Measurements from ENCODE around the gene C17orf78.
"Not testable (repeated sequence)": the region's sequence is repeated elsewhere in the genome, so short reads cannot be mapped to it uniquely, and the experiment has no call there.

Gene C17orf78

DNA sequence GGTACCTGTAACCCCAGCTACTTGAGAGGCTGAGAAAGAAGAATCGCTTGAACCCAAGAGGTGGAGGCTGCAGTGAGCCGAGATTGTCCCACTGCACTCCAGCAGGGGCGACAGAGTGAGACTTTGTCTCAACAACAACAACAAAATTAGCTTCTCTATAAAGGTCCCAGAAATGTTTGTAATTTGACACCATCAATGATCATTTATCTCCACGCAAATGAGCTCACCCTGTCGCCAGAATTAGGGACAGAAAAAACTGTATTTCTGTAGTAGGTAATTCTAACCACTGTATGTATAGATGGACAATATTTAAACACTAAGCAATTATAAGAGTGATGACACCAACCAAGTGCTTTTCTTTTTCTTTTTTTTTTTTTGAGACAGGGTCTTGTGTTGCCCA is 10.7 kb downstream of the C17orf78 start:
- no peak for DNase-seq (ENCODE audit: low read depth)

DNA sequence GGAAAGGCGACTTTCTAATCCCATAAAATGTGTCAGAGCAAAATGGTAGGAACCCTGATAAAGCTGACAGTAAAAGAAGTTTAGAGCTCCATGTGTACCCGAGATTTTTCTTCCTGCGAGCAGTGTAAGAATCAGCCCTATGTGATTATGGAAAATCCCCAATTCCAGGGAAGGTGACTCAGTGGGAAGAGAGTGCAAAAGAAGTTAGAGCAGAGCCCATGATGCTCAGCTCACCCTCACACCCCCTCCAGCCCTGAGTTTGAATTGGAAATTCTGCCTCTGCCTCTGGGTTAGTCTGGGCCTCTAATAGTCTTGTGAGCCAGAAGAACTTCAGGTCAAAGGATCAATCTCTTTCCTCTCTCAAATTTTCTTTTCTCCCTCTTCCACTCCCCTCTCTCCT is 12.5 kb downstream of the C17orf78 start:
- DNase-seq (ENCODE audit: low read depth), result no peak

DNA sequence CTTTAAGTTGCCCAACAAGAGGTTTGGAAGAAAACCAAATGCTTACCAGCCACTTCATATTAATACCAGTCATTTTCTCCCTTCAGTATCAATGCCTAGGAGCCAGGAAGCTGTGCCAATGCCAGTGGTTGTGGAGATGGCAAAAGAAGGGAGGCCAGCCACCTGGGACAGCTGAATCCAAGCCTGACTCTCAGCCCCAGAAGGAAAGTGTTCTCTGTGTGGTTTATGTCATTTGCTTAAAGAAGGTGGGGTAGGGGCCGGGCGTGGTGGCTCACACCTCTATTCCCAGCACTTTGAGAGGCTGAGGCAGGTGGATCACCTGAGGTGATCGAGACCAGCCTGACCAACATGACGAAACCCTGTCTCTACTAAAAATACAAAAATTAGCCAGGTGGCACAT is 13.4 kb downstream of the C17orf78 start:
- no peak for DNase-seq (ENCODE audit: low read depth)

DNA sequence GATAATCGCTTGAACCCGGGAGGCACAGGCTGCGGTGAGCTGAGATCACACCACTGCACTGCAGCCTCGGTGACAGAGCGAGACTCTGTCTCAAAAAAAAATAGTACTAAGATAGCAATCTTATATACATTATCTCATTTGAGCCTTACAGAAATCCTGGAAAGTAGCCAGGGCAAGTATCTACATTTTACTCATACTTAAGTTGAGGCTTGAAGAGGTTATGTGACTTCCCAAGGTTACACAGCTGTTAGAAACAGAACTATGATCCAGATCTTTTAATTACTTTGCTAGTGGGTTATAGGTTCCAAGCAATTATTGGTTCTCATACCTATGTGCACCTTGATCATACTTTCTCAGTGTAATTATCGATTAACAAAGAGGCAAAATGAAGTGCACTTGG is 15.4 kb downstream of the C17orf78 start:
- no peak for DNase-seq (ENCODE audit: low read depth)

DNA sequence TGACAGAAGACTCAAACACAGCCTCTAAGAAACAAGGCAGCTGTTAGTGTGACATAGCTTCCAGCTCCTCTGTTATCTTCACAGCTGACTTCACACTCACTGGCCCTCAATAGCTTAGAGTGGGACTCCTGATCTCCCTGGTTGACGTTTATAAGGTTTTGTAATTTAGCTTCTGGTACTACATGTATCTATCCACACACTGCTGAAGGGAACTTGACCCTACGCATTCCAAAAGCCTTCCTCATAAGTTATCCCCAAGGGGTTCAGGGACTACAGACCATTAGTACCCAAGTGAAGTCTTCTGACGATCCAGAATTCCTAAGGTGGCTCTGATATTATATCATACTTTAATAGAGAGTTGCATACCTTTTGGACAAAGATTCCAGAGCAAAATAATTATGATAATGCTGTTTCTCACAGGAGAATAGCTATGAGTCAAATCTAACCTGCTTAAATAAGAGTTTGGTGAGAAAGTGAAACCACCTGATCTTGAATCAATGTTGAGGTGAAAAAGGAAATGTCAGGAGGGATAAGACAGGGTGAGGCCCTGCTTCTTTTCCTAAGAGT is 16.3 kb downstream of the C17orf78 start:
- no peak for DNase-seq (ENCODE audit: low read depth)

DNA sequence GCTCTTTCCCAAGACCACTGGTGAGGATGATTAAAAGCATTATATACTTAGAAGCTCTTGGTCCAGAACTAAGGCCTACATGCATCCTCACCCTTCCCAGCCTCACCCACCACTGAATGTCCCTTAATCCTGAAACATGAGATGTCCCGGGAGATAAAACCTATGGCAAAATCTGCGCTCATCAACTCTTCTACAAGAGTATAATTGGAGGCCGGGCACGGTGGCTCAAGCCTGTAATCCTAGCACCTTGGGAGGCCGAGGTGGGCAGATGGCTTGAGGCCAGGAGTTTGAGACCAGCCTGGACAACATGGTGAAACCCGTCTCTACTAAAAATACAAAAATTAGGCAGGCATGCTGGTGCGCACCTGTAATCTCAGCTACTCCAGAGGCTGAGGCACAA is 17.6 kb downstream of the C17orf78 start:
- DNase-seq (ENCODE audit: low read depth), result no peak

DNA sequence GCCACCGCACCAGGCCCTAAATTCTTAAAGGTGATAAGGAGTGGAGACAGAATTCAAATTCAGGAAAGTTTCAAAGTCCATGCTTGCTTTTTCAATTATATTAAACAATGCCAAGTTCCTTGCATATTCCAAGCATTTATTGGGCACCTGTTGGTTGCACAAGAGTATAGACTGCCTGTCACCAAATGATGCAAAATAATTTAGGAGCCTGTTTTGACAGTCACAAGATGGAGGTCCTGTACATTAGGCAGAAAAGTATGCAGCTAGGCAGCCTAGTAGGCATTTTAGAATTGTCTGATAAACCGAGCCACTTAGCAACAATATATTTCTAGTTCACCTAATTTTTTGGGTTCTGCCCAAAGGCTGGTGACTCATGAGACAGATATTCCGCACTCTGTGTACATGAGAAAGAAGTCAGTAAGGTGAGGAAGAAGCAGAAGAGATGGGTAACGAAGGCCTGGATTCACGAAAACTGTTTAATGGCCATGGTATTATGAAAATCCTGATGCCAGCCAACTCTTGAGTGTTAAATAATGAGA is 23.5 kb downstream of the C17orf78 start:
- no peak for DNase-seq (ENCODE audit: low read depth)

DNA sequence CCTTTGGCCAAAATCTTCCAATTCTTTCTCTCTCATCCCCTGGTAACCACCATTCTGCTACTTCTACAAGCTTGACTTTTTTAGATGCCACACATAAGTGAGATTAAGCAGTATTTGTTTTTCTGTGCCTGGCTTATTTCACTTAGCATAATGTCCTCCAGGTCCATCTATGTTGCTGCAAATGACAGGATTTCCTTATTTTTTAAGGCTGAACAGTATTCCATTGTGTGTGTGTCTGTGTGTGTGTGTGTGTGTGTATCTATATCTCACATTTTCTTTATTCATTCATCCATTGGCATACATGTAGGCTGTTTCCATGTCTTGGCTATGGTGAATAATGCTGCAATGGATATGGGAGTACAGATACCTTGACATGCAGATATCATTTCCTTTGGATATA is 24.7 kb downstream of the C17orf78 start:
- no peak for DNase-seq (ENCODE audit: low read depth)

DNA sequence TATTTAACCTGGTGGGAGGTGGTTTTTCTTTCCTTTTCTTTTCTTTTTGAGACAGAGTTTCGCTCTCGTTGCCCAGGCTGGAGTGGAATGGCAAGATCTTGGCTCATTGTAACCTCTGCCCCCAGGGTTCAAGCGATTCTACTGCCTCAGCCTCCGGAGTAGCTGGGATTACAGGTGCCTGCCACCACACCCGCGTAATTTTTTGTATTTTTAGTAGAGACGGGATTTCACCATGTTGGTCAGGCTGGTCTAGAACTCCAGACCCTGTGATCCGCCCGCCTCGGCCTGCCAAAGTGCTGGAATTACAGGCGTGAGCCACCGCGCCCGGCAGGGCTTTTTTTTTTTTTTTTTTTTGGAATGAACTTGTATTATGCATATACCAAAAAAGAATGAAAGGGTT is 29.7 kb downstream of the C17orf78 start:
- DNase-seq (ENCODE audit: low read depth), result not testable (repeated sequence)

DNA sequence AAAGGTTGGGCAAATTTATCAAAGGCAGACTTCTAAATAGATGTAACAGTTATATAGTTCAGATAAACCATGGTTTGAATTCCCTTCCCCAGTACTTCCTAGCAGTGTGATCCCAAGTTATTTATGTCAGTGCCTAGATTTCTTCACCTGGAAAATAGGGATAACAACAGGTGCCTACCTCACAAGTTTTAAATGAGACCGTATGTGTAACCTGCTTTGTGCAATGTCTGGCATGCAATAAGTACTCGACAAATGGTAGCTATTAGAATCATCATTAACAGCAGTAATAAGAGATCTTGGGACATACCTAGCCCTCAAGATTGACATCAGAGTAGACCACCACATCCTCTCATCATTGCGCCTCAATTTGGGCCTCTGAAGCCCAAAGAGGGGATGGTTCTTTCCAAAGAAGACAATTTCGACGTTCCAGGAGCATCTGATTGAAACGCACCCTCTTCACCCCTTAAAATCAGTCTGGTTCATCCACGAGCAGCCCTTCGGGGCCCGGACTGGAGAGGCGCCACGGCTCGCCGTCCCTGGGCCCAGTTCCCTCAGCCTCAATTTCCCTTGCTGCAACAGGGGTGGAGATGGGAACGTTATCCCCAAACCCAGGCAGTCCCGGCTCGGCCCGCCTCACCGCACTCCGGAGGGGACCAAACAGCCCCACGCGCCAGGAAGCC is 30.3 kb downstream of the C17orf78 start:
- no peak for DNase-seq (ENCODE audit: low read depth)

DNA sequence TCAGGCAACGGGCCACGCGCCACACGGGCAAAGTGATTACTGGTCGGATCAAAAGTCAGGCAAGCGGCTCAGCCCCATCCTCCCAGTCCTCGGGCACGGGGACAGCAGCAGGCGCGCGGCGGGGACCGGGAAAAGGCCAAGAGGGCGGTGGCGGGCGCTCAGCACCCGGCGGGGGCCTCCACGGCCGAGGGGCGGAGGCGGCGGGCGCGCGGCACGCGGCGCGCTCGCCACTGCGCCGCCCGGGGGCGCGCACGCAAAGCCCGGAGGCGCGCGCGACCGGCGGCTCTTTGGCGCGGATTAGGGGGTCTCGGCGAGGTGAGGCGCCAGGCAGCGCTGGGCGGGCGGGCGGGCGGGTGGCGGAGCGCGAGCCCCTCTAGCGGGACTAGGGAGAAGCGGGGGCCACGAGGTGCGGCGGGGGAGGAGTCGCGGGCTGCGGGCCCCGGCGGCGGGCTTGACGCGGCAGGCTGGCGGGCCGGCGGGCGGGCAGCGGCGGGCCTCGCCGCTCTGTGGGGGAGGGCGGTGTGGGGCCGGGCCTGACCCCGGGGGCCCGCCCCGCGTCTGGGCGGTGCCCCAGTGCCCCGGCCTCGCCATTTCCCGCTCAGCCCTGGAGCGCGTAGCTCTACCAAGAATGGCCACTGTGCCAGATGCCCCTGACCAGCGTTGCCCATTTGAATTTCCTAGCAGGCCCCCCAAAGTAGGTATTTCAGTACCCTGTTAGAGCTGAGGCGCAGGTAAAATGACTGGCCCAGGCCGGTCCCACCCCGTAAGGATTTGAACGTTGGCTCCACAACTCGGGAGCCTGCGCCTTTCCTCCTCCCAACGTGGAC is 31.1 kb downstream of the C17orf78 start, which contains the start of the genes ACACA and TADA2A:
TSS of gene ACACA (minus strand) at position 202 of the 827 bp plus-strand sequence. CDS start 537 bp downstream, outside the sequence.
TSS of gene TADA2A (plus strand) at position 252 of the 827 bp plus-strand sequence. CDS start 4,480 bp downstream, outside the sequence.
- DNase-seq (ENCODE audit: low read depth), result peak; percentile 63

DNA sequence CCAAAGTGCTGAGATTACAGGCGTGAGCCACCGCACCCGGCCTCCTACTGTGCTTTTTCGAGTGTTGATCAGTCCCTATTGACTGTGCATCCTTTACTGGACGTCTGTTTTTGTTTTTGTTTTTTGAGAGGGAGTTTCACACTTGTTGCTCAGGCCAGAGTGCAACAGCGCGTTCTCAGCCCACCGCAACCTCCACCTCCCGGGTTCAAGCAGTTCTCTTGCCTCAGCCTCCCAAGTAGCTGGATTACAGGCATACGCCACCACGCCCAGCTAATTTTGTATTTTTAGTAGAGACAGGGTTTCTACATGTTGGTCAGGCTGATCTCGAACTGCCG is 32.3 kb downstream of the C17orf78 start:
- DNase-seq (ENCODE audit: low read depth), result not testable (repeated sequence)

DNA sequence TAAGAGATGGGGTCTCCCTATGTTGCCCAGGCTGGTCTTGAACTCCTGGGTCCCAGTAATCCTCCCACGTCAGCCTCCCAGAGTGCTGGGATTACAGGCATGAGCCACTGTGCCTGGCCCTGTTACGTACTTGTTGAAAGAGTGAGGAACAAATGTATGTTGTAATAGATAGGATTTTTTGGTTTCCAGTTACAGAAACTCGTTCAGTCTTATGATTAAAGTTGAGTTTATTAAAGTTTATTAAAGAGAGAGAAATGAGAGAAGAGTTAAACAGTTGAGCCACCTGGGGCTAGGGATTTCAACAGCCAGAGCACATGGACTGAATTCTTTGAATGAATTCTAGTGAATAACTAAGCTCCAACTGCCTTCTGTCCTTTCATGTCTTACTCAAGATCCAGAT is 34.6 kb downstream of the C17orf78 start:
- no peak for DNase-seq (ENCODE audit: low read depth)

DNA sequence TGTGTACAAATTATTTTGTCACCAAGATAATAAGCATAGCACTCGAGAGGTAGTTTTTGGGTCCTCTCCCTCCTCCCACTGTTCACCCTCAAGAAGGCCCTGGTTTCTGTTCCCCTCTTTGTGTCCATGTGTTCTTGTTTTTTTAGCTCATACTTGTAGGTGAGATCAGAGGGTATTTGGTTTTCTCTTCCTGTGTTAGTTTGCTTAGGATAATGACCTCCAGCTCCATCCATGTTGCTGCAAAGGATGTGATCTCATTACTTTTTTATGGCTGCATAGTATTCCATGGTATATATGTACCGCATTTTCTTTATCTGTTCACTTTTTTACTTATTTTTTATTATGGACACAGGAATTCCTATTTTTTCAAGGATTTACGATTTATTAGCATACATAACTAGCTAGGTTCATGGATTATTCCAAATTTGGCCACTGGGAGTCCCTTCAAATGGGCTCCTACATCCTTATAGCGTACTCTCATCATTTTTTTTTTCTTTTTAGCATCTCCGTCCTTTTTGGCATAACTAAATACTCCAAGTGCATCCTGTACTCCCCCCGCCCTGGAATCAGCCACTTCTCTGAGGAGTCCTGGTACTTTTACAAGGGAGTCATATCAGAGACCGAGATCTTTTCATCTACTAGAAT is 38.2 kb downstream of the C17orf78 start:
- DNase-seq (ENCODE audit: low read depth), result no peak

DNA sequence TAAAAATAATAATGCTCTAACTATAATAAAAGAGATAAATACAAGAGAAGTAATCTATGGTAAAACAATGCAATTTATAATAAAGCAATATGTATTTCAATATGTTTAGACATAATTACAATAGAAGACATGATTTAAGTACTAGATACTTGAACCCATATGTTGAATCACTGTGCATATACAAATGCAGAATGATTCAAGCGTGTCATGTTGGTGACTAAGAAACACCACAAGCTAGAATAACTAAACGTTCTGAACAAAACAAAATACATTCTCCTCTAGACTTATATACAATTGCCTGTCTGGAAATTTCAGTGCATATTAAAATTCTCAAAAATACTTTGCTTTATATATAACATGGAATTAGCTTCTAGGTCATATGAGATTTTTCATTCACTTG is 42.1 kb downstream of the C17orf78 start:
- no peak for DNase-seq (ENCODE audit: low read depth)

DNA sequence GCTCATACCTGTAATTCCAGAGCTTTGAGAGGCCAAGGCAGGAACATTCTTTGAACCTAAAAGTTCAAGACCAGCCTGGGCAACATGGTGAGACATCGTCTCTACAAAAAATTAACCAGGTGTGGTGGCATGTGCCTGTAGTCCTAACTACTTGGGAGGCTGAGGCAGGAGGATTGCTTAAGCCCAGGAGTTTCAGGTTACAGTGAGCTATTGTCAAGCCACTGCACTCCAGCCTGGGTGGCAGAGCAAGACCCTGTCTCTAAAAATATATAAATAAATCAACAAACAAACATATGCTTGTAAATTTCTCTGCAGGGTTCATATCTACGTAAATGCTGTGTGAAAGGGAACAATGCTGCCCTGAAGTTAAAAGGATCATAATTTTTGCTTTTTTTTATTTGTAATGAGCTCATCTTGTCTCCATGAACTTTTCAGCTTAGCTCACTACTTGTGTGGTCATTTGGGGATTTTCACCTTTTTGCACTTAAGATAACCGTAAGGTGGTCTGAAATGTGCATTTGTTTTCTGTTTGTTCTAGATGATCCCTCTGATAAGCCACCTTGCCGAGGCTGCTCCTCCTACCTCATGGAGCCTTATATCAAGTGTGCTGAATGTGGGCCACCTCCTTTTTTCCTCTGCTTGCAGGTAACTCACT is 47.3 kb downstream of the C17orf78 start:
- no peak for DNase-seq (ENCODE audit: low read depth)

DNA sequence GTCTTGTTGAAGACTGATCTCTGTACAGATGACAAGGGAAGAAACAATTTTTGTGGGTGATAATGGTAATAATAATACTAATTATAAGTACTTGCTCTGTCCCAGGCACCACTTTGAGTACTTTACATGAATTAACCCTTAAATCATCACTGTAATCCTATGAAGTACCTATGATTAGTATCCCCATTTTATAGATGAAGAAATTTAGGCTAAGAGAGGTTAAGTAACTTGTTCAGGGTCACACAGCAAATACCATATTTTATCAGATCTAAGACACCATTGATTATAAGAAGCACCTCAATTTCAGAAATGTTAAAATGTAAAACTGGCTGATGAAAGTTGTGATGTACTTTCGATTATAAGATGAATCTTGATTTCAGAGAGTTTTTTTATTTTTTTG is 49.5 kb downstream of the C17orf78 start:
- no peak for DNase-seq (ENCODE audit: low read depth)

DNA sequence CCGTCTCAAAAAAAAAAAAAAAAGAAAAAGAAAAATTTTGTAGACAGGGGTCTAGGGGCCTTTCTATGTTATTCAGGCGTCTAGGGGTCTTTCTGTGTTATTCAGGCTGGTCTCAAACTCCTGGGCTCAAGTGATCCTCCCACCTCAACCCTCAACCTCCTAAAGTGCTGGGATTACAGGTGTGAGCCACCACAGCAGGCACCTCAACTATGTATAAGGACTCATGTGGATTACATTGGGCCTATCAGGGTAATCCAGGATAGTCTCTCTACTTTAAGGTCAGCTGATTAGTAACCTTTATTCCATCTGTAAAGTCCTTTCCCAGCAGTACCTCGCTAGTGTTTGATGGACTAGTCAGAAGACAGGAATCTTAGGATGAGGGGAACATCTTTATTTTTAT is 53.3 kb downstream of the C17orf78 start:
- no peak for DNase-seq (ENCODE audit: low read depth)

DNA sequence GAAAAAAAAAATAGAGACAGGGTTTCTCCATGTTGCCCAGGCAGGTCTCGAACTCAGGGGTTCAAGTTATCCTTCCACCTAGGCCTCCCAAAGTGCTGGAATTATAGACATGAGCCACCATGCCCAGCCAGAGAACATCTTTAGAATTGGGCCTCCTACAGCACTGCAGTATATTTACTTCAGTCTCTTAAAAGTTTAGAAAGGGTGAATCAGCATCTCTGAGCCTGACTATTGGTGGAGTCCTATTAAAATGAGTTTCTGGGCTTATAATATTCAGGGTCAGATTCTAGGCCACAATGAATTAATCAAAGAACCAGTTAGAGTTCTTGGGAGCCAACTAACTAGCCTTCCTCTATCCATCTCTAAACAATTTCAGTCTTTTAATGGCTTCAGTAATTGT is 53.7 kb downstream of the C17orf78 start:
- DNase-seq (ENCODE audit: low read depth), result no peak

DNA sequence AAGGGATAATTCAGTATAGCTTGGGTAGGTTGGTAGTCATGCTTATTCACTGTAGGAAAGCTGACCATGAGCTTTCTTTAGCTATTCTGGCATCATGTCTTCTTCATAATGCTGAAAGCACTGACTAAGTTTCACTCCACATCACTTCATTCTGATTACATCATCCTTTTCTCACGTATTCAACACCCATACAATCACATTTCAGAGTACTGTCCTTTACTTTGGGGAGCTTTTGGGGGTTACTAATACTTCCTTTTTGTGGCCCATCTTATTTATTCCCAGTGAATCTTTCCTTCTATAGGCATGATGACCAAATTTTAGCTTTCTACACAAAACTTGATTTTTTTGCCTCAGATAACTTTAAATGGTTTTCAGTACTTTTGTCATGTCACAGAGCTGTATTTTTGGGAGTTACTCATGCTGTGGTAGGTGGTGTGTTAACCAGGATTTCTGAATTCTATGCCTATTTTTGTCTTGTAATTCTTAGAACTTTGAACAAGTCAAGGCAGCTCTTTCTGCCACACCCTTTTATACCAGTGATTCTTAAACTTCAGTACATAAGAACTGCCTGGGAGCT is 54.4 kb downstream of the C17orf78 start:
- DNase-seq (ENCODE audit: low read depth), result no peak

DNA sequence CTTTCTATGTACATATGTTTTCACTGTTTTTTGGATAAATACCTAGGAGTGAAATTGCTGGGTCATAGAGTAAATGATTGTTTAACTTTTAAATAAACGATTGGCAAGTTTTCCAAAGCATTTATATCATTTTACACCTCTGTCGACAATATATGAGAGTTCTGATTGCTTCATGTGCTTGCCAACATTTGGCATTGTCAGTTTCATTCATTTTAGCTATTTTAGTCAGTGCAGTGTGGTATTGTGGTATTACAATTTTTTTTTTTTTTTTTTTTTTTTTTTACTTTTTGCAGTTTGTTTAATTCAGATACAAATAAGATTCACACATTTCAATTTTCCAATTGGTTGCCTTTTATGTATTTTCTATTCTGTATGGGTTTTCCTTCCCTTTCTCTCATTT is 56.9 kb downstream of the C17orf78 start:
- DNase-seq (ENCODE audit: low read depth), result no peak

DNA sequence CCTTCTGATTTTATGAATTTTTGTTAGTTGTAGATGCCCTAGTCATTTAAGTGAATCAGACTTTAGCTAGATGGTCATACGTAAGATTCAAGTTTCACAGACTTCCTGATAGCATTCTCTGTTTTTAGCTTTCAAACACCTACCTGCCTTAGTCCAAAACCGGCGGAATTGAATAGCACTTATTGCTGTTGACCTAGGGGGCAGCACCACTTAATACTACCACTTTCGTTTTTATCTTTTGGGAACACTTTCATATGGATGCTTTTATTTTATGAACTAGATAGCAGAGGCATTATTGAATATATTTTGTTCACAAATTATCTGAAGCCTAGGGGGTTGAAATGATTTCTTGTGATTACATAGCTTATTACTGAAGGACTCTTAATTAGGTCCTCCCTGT is 62.4 kb downstream of the C17orf78 start:
- no peak for DNase-seq (ENCODE audit: low read depth)
